OCI-M1 (cell line): ENCODE results near the gene MYRIP.
"Not testable (repeated sequence)": the region's sequence is repeated elsewhere in the genome, so short reads cannot be mapped to it uniquely, and the experiment has no call there.

Source experiments
- DNase-seq: peaks from one replicate; lab custom pipeline; 2025; lab: John Stamatoyannopoulos, UW

The MYRIP gene

GRCh38 chr3:40037582-40037981 lies 228.2 kb downstream of the MYRIP start:
- no peak for DNase-seq

- no peak for DNase-seq
Observed at GRCh38 chr3:40042752-40043443, 233.5 kb downstream of the MYRIP start.

- no peak for DNase-seq
Observed at GRCh38 chr3:40043444-40043755, 234.0 kb downstream of the MYRIP start.

GRCh38 chr3:40044487-40044886 lies 235.1 kb downstream of the MYRIP start:
- no peak for DNase-seq

- no peak for DNase-seq
Observed at GRCh38 chr3:40045051-40045450, 235.6 kb downstream of the MYRIP start.

- no peak for DNase-seq
Observed at GRCh38 chr3:40046149-40046548, 236.7 kb downstream of the MYRIP start.

GRCh38 chr3:40047406-40047805 lies 238.0 kb downstream of the MYRIP start:
- no peak for DNase-seq

- no peak for DNase-seq
Observed at GRCh38 chr3:40053663-40054062, 244.3 kb downstream of the MYRIP start.

GRCh38 chr3:40054568-40055222 lies 245.3 kb downstream of the MYRIP start:
- no peak for DNase-seq

- DNase-seq, result no peak
Observed at GRCh38 chr3:40055361-40055760, 246.0 kb downstream of the MYRIP start.

- DNase-seq, result no peak
Observed at GRCh38 chr3:40055956-40056355, 246.5 kb downstream of the MYRIP start.

GRCh38 chr3:40057077-40057476 lies 247.7 kb downstream of the MYRIP start:
- DNase-seq, result no peak

GRCh38 chr3:40057786-40058185 lies 248.4 kb downstream of the MYRIP start:
- no peak for DNase-seq

- no peak for DNase-seq
Observed at GRCh38 chr3:40068636-40069035, 259.2 kb downstream of the MYRIP start.

- no peak for DNase-seq
Observed at GRCh38 chr3:40070816-40071215, 261.4 kb downstream of the MYRIP start.

GRCh38 chr3:40071683-40072238 lies 262.4 kb downstream of the MYRIP start:
- DNase-seq, result no peak

- peak; percentile 2 for DNase-seq
Observed at GRCh38 chr3:40073310-40074007, 264.1 kb downstream of the MYRIP start.

GRCh38 chr3:40077139-40077538 lies 267.7 kb downstream of the MYRIP start:
- not testable (repeated sequence) for DNase-seq

- not testable (repeated sequence) for DNase-seq
Observed at GRCh38 chr3:40077828-40078492, 268.6 kb downstream of the MYRIP start.

- DNase-seq, result no peak
Observed at GRCh38 chr3:40078590-40078989, 269.2 kb downstream of the MYRIP start.

- DNase-seq, result no peak
Observed at GRCh38 chr3:40079203-40079846, 269.9 kb downstream of the MYRIP start.

- DNase-seq, result no peak
Observed at GRCh38 chr3:40079847-40080240, 270.4 kb downstream of the MYRIP start.
